HL-60/S4 (cell line): ENCODE results near the gene TNS1.
"Not testable (repeated sequence)": the region's sequence is repeated elsewhere in the genome, so short reads cannot be mapped to it uniquely, and the experiment has no call there.

ENCODE experiments used
- in situ Hi-C: fragments of 300-500 bp; cut with MboI; formaldehyde crosslinking; loops from 2 replicates; pipeline ENCODE4 v1.14.3; 2022; ENCODE audit warnings: low sequenced_read_pairs

Gene TNS1

DNA sequence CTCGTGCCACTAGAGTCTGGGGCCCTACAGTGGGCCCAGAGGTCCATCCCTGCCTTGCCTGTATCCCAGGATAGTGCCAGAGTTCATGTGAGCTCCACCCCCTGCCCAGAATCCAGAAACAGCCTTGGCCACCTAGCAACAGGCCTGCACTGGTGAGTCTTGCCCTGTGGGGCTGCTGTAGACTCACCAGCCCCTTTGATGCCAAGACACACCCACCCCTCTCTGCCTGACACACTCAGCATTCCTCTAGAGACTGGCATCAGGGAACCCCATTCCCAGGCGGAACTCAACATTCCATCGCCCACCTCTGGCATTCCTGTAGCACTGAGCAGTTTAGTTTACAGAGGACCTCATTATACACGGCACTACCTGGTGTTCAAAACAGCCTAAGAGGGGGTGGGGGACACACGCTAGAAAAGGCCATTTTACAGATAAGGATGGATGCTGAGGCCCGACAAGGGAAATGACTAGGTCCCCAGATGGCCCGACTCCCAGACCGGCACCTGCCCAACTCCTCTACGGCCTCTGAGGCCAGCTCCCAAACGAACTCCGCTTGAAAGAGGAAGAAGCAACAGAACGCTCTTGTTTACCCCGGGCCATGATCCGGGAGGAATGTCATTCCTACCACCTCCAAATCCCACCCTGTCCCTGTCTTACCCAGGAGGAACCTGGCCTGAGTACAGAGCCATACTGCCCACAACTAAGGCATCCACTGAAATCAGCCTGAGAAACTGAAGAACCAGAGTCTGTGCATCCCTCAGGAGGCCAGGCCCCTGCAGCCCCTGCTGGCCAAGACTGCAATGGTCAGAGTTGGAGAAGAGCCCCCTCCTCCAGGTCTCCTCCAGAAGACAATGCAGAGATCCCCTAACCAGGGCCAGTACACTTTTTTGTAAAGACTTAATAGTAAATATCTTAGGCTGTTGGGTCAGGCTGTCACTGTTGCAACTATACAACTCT lies 180.2 kb downstream of the TNS1 start:
- in situ Hi-C loops, result no loop called here

GRCh38 chr2:217821536-217822147 lies 181.2 kb downstream of the TNS1 start:
- in situ Hi-C loops, result no loop called here

GRCh38 chr2:217820904-217821303 lies 181.9 kb downstream of the TNS1 start:
- in situ Hi-C loops, result no loop called here

- in situ Hi-C loops, result no loop called here
Observed at GRCh38 chr2:217820091-217820819, 182.5 kb downstream of the TNS1 start.

- in situ Hi-C loops, result no loop called here
Observed at GRCh38 chr2:217818293-217818850, 184.4 kb downstream of the TNS1 start.

DNA sequence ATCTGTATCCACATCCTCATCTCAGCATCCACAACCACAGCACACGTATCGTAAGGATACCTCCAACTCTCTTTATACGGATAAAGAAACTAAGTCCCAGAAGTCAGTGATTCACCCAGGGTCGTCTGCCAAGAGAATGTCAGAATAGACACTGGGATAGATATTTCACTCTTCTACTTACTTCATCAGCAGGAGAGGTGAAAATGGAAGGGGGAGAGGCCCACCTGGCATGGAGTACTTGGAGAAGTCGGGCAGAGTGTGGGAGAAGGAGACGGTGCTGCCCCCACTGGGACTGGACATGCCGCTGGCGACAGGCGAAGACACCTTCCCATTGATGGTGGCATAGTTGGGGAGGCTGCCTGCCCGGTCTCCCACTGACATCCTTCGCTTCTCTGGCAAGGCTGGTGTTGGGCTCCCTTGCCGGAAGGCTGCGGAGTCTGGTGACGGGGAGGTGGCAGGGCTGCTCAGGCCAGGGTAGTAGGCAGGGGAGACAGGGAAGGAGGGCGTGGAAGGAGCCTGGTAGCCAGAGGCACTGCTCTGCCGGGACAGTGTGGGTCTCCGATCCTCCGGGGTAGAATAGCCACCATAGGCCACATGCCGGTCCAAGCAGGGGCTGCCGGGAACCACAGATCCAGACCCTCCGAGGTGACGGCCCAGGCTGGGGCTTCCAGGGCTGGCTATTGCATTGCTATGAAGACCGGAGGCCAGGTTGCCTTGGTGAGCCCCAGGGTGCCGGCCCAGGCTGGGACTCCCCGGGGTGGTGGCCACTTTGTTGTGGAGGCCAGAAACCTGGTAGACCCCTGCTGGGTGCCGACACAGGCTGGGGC lies 185.1 kb downstream of the TNS1 start:
- in situ Hi-C loops, result no loop called here

DNA sequence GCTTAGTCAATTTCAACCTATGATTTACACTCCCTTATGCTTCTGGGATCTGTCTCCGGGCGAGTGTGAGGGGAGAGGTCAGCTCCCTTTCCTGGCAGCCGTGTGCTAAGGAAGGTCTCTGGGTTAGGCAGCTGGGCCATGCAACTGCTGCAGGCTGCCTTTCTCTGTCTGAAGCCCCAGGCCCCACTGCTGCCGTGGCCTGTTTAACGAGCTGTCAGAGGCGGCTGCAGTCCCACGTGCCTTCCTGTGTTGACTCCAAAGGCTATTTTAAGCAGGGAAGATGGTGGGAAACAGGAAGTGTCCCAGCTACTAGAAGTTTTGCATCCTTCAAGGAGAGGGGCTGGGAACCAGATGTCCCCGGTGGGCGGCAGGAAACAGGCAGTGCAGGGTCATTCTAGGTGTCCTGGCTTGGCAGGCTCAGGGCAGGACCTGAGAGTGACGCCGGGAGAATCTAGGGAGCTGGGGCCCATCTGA lies 186.4 kb downstream of the TNS1 start:
- in situ Hi-C loops, result no loop called here

DNA sequence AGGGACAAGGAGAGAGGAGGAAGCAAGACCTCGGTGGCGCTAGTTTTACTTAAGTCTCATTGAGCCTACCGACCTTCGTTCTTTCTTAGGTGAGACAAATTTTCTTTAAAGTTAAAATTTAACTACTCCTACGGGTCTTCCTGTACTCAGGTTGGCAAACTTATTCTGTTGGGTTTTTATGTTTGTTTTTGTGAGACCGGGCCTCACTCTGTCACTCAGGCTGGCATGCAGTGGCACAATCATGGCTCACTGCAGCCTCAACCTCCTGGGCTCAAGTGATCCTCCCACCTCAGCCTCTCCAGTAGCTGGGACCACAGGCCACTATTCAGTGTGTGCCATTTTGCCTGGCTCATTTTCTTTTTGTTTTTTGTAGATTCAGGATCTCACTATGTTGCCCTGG lies 189.0 kb downstream of the TNS1 start:
- in situ Hi-C loops, result no loop called here

DNA sequence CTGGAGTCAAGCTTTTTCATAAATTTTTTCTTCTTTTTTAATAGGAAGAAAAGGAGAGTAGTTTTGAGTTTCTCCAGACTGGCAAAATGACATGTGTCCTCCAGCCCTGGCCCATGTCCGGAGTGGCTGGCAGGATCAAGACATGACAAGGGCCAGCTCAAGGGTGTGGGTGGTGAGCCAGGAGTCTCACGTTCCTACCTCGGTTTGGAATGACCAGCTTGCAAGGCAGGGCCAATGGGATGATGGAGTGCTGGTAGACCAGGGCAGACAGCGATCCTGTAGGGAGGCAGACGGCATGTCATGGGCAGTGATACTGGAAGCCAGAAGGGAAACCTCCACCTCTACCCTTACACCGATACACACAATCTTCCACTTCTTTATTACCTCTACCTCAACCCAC lies 190.6 kb downstream of the TNS1 start:
- in situ Hi-C loops, result no loop called here

DNA sequence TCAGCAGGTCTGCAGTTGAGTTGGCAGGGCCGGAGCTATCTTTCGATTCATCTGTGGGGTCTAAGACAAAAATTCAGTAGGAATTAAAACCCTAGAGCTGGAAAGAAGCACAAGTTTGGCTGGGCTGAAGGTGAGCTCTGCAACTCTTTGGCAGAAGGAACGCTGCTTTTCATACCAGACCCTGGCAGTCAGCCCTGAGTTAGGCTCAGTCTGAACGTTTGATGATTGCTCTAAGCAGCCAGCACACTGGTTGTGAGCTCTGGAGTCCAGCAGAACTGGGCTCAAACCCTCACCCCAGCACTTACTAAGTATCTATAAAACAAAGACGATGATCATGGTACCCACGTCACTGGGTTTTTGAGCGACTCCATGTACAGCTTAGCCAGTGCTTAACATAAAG lies 192.5 kb downstream of the TNS1 start:
- in situ Hi-C loops, result no loop called here

GRCh38 chr2:217809736-217810135 lies 193.1 kb downstream of the TNS1 start:
- in situ Hi-C loops, result no loop called here

DNA sequence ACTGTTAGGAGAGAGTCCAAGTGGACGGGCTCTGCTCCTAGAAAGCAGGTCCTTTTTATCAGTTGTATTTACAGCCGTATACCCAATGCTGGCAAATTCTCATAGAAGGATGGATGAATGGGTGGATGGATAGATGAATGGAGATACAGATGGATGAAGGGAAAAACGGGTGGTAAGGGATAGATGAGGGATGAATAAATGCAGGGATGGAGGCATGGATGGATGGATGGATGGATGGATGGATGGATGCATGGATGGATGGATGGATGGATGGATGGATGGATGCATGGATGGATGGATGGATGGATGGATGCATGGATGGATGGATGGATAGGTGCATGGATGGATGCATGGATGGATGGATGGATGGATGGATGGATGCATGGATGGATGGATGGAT lies 193.8 kb downstream of the TNS1 start:
- in situ Hi-C loops, result not testable (repeated sequence)

- in situ Hi-C loops, result no loop called here
Observed at GRCh38 chr2:217808326-217808725, 194.5 kb downstream of the TNS1 start.

DNA sequence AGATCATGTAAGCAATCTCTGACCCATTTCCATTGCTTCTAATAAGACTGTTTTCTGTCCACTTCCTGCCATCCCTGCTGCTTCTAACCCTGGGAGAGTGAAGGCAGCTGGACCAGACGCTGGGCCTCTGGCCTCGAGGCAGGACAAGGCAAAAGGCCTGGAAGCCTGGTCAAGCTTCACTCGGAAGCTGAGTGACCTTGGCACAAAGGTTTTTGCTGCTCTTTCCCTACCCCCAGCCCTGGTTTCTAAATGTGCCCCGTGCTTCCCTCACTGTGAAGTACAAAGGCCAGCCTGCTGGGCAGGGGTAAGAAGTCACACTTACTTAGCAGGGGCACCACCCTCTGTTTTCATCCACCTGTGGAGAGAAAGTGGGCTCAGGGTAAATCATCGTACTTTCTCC lies 195.0 kb downstream of the TNS1 start:
- in situ Hi-C loops, result no loop called here

- in situ Hi-C loops, result no loop called here
Observed at GRCh38 chr2:217807025-217807424, 195.8 kb downstream of the TNS1 start.

DNA sequence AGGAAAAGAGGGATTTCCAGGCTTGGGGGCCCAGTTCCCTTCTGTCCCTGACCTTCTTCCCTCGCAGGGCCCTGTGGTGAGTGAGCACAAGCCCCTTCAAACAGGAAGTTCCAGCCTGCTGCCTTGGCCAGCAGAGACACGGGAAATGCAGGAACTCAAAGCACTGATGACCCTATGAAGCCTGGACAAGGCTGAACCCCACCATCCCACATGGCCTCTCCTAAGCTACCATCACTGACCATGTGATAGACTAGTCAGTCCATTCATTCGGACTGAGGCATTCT lies 196.4 kb downstream of the TNS1 start:
- in situ Hi-C loops, result no loop called here

GRCh38 chr2:217805668-217806481 lies 196.9 kb downstream of the TNS1 start:
- in situ Hi-C loops, result no loop called here

GRCh38 chr2:217804791-217805667 lies 197.8 kb downstream of the TNS1 start:
- in situ Hi-C loops, result no loop called here

- in situ Hi-C loops, result no loop called here
Observed at GRCh38 chr2:217804338-217804737, 198.5 kb downstream of the TNS1 start.
